Esophagus squamous epithelium (tissue), 4 donors: Measurements from ENCODE around the gene FAAP20.

Experiments used
- POLR2A ChIP-seq, 4 donors: fragments of 450-650 bp; IDR thresholded peaks; one replicate each; pipeline ENCODE4 v1.6.1; 2017; ENCODE audit warnings: antibody characterized with exemption in 4 of 4, mild to moderate bottlenecking in 4 of 4, moderate library complexity in 3 of 4
- TF ChIP-seq, protein P1 (sequence below), 6 experiments: fragments of 450-650 bp in 4 of 6; fragments of 200-600 bp in 2 of 6; sonication (generic) in 2 of 6; IDR thresholded peaks; one replicate each; pipeline ENCODE4 v1.5.1; 2016 to 2019; ENCODE audit warnings: antibody characterized with exemption in 6 of 6, mild to moderate bottlenecking in 4 of 6, moderate library complexity in 4 of 6

DNA sequence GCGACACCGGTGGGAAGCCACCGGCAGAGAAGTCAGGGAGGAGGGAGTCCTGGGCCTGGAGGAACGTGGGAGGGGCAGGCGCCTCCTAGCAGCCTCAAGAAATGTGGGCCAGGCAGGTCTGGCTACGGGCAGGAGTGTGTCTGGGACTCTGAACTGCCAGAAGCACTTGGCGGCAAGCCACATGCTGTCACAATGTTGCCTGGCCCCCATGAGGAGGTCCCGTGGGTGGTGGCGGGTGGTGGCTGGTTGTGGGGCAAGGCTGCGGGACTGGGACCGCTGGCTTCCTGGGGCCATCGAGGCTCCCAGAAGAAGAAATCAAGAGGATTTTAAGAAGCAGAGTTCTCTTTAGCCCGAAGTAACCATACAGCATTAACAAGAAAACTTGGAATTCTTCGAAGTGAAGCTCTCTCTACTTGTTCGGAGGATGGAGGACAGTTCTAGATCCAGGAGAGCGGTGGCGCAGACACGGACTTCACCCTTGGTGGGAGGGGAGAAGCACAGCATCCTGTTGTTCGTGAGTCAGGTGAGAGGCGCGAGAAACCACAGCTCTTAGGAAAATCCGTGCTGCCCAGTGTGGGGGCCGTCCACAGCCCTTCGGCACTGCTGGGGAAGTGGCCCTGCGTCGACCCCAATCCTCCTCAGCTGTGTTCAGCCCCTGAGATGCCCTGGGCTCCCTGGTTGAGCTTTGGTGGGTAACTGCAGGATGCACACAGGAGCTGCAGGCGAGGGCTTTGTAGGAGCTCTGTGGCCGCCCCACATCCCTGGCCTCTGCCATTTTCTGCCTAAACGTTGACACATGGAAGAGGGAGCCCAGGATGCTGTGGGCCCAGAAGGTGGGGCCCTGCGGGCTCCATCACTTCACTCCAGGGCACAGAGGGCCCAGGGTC, 45.9 kb upstream of the FAAP20 start:
- TF ChIP-seq, protein P1, sequence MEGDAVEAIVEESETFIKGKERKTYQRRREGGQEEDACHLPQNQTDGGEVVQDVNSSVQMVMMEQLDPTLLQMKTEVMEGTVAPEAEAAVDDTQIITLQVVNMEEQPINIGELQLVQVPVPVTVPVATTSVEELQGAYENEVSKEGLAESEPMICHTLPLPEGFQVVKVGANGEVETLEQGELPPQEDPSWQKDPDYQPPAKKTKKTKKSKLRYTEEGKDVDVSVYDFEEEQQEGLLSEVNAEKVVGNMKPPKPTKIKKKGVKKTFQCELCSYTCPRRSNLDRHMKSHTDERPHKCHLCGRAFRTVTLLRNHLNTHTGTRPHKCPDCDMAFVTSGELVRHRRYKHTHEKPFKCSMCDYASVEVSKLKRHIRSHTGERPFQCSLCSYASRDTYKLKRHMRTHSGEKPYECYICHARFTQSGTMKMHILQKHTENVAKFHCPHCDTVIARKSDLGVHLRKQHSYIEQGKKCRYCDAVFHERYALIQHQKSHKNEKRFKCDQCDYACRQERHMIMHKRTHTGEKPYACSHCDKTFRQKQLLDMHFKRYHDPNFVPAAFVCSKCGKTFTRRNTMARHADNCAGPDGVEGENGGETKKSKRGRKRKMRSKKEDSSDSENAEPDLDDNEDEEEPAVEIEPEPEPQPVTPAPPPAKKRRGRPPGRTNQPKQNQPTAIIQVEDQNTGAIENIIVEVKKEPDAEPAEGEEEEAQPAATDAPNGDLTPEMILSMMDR (IDR thresholded peaks at IDR 0.05), result no peak
- no peak for TF ChIP-seq POLR2A (IDR thresholded peaks at IDR 0.05)
